NCI-H774 (cell line): ENCODE measurements around the gene CYP46A1.
"Not testable (repeated sequence)": the region's sequence is repeated elsewhere in the genome, so short reads cannot be mapped to it uniquely, and the experiment has no call there.

ENCODE experiments used
- DNase-seq: peaks from one replicate; lab custom pipeline; 2025; lab: John Stamatoyannopoulos, UW

CYP46A1 gene

DNA sequence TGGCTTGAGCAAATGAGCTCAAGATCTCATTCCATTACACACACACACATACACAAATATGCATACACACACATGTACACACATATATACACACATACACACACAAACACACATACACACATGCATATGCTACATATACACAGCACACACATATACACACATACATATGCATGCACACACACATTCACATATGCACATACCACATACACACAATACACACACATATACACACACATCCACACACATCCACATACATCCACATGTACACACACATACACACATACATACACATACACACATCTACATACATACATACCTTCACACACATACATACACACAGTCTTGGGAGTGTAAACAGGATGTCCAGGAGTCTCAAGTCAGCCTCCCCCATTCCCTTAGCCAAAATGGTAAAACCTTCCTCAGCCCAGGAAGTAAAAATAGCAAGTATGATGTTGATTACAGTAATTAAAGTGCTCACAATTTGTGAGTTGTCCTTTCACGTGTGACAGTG is 26.4 kb upstream of the CYP46A1 start:
- no peak for DNase-seq

GRCh38 chr14:99658218-99658845 is 25.8 kb upstream of the CYP46A1 start:
- no peak for DNase-seq

DNA sequence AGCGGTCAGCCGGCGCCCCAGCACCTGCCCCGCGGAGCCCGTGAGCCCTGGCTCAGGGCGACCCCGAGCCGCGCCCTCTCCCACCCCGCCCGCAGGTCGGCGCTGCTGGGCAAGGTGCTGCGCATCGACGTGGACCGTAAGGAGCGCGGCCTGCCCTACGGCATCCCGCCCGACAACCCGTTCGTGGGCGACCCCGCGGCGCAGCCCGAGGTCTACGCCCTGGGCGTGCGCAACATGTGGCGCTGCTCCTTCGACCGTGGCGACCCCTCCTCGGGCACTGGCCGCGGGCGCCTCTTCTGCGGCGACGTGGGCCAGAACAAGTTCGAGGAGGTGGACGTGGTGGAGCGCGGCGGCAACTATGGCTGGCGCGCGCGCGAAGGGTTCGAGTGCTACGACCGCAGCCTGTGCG is 24.8 kb upstream of the CYP46A1 start:
- no peak for DNase-seq

GRCh38 chr14:99660006-99660566 is 24.0 kb upstream of the CYP46A1 start:
- DNase-seq, result no peak

DNA sequence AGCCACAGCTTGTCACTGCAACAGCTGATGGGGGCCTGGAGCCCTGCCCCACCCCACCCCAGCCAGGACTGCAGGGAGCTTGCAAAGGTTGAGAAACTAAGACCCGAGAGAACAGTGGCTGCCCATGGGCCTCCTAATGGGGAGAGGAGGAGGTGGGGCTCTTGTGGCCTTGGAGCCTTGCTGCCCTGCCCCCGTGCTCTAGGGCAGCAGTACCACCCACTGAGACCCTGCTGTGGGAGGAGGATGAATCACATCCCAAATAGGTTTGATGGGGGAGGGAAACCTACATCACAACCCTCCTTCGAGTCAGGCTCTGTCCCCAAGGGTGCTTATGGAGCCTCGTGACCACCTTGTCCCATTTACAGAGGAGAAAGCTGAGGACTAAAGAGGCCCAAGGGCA is 23.3 kb upstream of the CYP46A1 start:
- DNase-seq, result no peak

- not testable (repeated sequence) for DNase-seq
These were observed 22.9 kb upstream of the CYP46A1 start for GRCh38 chr14:99661206-99661605.

DNA sequence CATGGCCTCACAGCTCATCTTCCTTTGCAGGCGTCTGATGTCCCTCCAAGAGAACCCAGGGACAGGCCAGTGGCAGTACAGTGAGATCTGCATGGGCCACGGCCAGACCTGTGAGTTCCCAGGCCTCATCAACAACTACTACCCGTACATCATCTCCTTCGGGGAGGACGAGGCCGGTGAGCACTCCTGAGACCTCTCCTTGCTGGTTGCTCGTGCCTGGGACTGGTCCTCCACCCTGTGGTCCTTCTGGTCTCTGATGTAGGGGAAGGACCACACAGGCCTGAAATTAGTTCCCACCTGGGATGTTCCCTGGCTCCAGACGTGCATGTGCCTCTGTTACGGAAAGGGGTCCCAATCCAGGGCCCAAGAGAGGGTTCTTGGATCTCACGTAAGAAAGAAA is 21.3 kb upstream of the CYP46A1 start:
- no peak for DNase-seq

GRCh38 chr14:99663386-99664057 is 20.6 kb upstream of the CYP46A1 start:
- no peak for DNase-seq

- DNase-seq, result no peak
These were observed 19.8 kb upstream of the CYP46A1 start for GRCh38 chr14:99664058-99664936.

DNA sequence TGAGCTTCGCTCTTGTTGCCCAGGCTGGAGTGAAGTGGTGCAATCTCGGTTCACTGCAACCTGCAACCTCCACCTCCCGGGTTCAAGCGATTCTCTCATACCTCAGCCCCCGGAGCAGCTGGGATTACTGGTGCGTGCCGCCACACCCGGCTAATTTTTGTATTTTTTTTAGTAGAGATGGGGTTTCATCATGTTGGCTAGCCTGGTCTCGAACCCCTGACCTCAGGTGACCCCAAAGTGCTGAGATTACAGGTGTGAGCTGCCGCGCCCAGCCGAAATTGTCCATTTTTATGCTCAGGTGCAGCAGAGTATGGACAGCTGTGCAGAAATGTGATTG is 19.2 kb upstream of the CYP46A1 start:
- no peak for DNase-seq

DNA sequence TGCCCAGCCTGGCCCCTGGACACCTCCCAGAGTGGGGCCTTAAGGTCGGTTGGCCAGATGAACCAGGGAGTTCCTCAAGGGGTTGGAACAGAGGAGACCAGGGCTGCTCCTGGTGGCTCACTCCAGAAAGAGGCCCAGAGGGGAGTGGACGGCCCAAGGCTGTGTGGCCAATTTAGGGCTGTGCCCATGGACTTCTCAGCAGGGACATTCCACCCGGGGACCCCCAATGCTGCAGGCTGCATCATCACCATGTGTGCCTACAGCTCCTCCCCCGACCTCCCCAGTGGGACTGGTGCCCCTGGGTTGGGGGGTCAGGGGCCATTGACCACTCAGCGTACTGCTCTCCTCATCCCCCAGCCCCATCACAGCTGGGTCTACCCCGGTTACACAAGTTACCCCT is 17.6 kb upstream of the CYP46A1 start:
- no peak for DNase-seq

GRCh38 chr14:99667045-99667444 is 17.1 kb upstream of the CYP46A1 start:
- DNase-seq, result no peak

DNA sequence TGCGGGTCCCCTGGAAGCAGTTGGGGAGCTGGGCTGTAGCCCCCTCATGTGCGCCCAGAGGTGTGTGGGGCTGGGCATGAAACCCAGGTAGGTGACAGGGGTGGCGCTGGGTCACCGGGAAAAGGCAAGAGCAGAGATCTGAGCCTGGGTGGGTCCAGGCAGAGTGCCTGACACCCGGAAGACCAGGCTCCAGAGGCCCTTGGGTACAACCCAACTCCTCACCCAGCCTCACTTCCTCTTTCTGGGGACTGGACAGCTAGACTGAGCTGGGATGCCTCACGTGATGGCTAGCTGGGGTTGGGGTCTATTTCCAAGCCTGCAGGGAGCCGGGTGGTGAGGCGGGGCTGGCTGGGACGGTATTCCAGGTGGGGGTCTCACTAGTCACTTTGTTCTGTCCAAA is 16.3 kb upstream of the CYP46A1 start:
- DNase-seq, result no peak

DNA sequence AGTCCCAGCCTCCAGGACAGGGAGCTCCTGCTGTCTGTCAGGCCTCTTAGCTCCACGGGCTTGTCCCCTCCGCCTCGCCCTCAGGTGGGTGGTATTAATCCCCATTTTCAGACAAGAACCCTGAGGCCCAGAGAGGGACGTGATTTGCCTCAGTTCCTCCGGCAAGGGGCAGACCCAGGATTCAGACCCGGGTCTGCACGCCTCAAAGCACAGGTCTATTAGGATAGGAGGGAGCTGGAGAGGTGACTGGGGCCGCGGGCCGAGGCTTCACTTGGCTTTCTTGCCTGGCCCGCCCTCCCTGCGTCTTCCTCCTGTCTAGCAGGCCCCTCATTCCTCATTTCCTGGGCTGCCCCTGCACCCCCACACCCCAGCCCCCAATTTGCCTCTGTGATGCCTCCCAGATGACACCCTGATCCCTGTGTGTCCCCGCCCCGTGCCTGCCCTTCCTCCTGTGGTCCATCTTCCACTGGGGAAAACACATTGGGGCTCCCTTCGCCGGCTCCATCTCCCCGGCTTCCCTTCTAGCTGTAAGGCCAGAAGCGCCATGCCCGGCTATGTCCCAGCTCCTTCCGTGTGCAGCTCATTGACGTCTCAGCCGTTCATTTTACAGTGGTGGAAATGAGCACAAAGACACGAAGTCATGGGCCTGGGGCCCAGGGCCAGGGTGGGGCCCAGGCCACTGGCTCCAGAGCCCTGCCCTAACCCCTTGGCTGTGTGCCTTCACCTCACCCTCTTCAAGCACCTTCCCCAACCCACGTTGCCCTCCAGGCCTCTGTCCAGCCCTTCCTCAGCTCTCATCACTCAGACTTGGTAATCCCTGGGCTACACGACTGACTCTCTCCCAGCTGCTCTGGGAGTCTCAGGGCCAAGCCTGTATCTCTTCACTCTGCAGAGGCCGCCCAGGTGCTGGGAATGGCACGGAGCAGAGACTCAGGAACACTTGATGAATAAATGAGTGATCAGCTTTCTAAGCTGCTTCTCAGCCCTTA is 15.5 kb upstream of the CYP46A1 start:
- no peak for DNase-seq

DNA sequence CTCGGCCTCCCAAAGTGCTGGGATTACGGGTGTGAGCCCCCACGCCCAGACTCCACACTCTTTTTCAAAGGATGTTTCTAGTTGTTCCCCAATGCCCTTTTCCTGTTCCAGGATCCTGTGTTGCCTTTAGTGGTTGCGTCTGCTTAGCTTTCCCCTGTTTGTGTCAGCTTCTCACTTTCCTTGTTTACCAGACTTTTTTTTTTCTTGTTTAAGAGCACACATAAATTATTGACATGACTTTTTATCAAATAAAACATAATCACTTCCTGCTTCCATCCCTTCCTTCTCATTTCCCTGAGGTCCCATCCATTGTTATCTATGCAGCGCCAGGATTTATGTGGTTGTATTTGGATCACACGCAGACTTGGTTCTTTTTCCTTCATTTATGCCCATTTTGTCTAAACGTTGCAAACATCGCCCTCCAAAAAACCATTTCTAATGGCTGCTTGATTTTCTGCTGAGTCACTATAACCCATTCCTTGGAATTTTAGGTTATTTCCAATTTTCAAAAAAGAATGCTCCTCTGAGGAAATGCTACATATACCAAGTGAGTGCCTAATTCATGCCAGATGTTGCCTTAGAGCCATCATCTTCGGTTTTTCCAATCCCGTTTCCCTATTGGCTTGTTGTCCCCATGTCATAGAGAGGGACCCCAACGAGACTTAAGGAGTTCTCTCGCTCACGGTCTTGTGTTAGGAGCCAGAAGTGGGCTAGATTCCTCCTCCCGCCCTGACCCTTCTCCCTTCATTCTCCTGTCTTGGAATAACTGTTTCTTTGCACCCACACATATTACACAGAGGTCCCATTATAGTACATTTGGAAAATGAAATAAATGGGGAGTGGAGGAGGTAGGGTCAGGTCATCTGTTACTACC is 13.5 kb upstream of the CYP46A1 start:
- DNase-seq, result no peak

GRCh38 chr14:99671235-99672224 is 12.6 kb upstream of the CYP46A1 start:
- no peak for DNase-seq

GRCh38 chr14:99672506-99673304 is 11.4 kb upstream of the CYP46A1 start:
- no peak for DNase-seq
